GM13976 (cell line): ENCODE measurements around the gene PCDHGB3.

Experiments used
- DNase-seq: peaks from one replicate; pipeline ENCODE4 v3.0.0; 2012; ENCODE audit warnings: low spot score
- in situ Hi-C: fragments of 300-500 bp; cut with MboI; formaldehyde crosslinking; loops from one replicate; pipeline ENCODE4 v1.12.0; 2022; ENCODE audit warnings: low sequenced_read_pairs, mixed read lengths, inconsistent platforms; ENCODE audit not compliant: unreplicated experiment
- TF ChIP-seq, protein P1 (sequence below): IDR thresholded peaks from 2 replicates; pipeline ENCODE4 v1.5.1; 2012; ENCODE audit warnings: borderline replicate concordance, mild to moderate bottlenecking; ENCODE audit not compliant: insufficient read depth; ENCODE audit errors: extremely low read depth, missing control alignments, control extremely low read depth

PCDHGB3 gene

DNA sequence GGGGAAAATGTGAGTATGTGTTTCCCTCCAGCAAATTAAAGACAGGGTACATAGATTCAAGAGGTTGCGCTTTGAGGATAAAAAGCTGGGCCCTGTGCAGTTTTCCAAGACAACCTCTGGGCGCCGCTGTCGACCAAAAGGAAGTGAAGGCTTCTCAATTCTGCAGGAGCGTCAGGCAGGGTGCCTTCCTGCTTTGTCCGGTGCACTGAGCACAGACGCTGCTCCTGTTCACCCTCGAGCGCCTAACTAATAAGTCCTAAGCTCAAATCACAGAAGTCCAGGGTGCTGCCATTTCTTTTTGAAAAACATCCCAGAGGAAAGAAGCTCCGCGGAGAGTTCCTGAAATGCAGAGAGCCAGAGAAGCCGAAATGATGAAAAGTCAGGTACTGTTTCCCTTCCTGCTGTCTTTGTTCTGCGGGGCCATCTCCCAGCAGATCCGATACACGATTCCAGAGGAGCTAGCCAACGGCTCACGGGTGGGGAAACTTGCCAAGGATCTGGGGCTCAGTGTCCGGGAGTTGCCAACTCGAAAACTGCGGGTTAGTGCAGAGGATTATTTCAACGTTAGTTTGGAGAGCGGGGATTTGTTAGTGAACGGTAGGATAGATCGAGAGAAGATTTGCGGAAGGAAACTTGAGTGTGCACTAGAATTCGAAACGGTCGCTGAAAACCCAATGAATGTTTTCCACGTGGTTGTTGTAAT is 20.0 kb upstream of the PCDHGB3 start, which contains the start of gene PCDHGB1:
Gene PCDHGB1, plus strand, starts transcription at position 183 of the 703 bp plus-strand sequence. Its CDS starts 162 bp downstream, at position 345.
- TF ChIP-seq, protein P1, sequence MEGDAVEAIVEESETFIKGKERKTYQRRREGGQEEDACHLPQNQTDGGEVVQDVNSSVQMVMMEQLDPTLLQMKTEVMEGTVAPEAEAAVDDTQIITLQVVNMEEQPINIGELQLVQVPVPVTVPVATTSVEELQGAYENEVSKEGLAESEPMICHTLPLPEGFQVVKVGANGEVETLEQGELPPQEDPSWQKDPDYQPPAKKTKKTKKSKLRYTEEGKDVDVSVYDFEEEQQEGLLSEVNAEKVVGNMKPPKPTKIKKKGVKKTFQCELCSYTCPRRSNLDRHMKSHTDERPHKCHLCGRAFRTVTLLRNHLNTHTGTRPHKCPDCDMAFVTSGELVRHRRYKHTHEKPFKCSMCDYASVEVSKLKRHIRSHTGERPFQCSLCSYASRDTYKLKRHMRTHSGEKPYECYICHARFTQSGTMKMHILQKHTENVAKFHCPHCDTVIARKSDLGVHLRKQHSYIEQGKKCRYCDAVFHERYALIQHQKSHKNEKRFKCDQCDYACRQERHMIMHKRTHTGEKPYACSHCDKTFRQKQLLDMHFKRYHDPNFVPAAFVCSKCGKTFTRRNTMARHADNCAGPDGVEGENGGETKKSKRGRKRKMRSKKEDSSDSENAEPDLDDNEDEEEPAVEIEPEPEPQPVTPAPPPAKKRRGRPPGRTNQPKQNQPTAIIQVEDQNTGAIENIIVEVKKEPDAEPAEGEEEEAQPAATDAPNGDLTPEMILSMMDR, result peak; percentile 43
- peak; percentile 76 for DNase-seq
- in situ Hi-C loops, result no loop called here

GRCh38 chr5:141351591-141351990 is 18.5 kb upstream of the PCDHGB3 start:
- DNase-seq, result no peak
- in situ Hi-C loops, result no loop called here
- TF ChIP-seq, protein P1, result no peak

GRCh38 chr5:141354900-141355469 is 15.1 kb upstream of the PCDHGB3 start, which contains the start of gene PCDHGA4:
TSS of gene PCDHGA4 (plus strand) at chr5:141355021. CDS start at chr5:141355108, 87 bp downstream.
- TF ChIP-seq, protein P1, result no peak
- no peak for DNase-seq
- in situ Hi-C loops, result no loop called here

DNA sequence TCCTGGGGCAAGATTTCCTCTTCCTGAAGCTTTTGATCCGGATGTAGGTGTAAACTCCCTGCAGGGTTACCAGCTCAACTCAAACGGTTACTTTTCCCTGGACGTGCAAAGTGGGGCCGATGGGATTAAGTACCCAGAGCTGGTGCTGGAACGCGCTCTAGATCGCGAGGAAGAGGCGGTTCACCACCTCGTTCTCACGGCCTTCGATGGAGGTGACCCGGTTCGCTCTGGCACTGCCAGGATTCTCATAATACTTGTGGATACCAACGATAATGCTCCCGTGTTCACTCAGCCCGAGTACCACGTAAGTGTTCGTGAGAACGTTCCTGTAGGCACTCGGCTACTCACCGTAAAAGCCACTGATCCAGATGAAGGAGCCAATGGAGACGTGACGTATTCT is 14.4 kb upstream of the PCDHGB3 start:
- no peak for DNase-seq
- TF ChIP-seq, protein P1, result no peak
- in situ Hi-C loops, result no loop called here

- DNase-seq, result no peak
- TF ChIP-seq, protein P1, result no peak
- in situ Hi-C loops, result no loop called here
Observed at GRCh38 chr5:141356133-141356532, 13.9 kb upstream of the PCDHGB3 start.

DNA sequence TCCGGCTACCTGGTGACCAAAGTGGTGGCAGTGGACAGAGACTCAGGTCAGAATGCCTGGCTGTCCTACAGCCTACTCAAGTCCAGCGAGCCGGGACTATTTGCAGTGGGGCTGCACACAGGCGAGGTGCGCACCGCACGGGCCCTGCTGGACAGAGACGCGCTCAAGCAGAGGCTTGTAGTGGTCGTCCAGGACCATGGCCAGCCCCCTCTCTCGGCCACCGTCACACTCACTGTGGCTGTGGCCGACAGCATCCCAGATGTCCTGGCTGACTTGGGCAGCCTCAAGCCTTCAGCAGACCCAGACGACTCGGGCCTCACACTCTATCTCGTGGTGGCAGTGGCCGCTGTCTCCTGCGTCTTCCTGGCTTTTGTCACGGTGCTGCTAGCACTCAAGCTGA is 13.1 kb upstream of the PCDHGB3 start:
- TF ChIP-seq, protein P1, result no peak
- DNase-seq, result no peak
- in situ Hi-C loops, result no loop called here
